Measurements from ENCODE around the gene DNM1. TPM values are rescaled to one million over a fixed set of nuclear protein-coding genes. Genes with fewer than 3 reads are reported as not detected.

The DNM1 gene
- total and polyA plus RNA-seq, 2 of the 8 experiments (the other 6 are each of a cell fraction or from before 2014, with no cell fraction given): 34.3 to 62.7 TPM

GRCh38 chr9:128276008-128276573, 72.9 kb downstream of the DNM1 start, which contains the start of gene SWI5 (continued):
- TF ChIP-seq ZNF274 (IDR thresholded peaks at IDR 0.05; ENCODE audit: borderline replicate concordance, extremely low read depth, low read length) (no peak), EP300 (IDR thresholded peaks at IDR 0.05; ENCODE audit: borderline replicate concordance in 1 of 2, low read depth in 2 of 2, low read length in 2 of 2) (no peak), TAF7 (optimal IDR thresholded peaks at IDR 0.05; ENCODE audit: borderline replicate concordance, low read depth, low read length) (peak; percentile 80), TEAD4 (IDR thresholded peaks at IDR 0.05; ENCODE audit: low read depth, low read length) (no peak), ATF3 (IDR thresholded peaks at IDR 0.05; ENCODE audit: insufficient read depth, low read depth, low read length) (no peak), YY1 (IDR thresholded peaks at IDR 0.05; ENCODE audit: low read depth, low read length) (peak; percentile 59; the same call in 1 of the 2 replicates)
